Activated naive CD8-positive, alpha-beta T cell treated with anti-CD3 and anti-CD28 coated beads, Interleukin-2, amount 10 ng/mL, durations not matched to agents 7 days and 5 days (primary cell): Measurements from ENCODE around the gene PRR5L. TPM values are rescaled to one million over a fixed set of nuclear protein-coding genes. Genes with fewer than 3 reads are reported as not detected.

Experiments used
- ATAC-seq: fragments of 150-1000 bp; cut with Tn5 transposase; one replicate; pipeline ENCODE4 v1.10.0; 2021; ENCODE audit warnings: low read depth, moderate library complexity
- POLR2A ChIA-PET: fragments of 350-600 bp; sonication (Branson Sonifier 250); formaldehyde crosslinking; loops from one replicate; lab custom pipeline; 2021; ENCODE audit warnings: antibody characterized with exemption; lab: Charles Lee
- DNase-seq: peaks from one replicate; pipeline ENCODE4 v3.0.0; 2021
- H3K27ac Mint-ChIP-seq: one replicate; pipeline ENCODE4 v1.8.0; 2022; ENCODE audit warnings: mild to moderate bottlenecking, mixed read lengths
- H3K27me3 Mint-ChIP-seq: one replicate; pipeline ENCODE4 v1.8.0; 2022; ENCODE audit warnings: mild to moderate bottlenecking, moderate library complexity, mixed read lengths
- H3K36me3 Mint-ChIP-seq: one replicate; pipeline ENCODE4 v1.8.0; 2021; ENCODE audit warnings: mild to moderate bottlenecking, mixed read lengths
- H3K4me1 Mint-ChIP-seq: one replicate; pipeline ENCODE4 v1.8.0; 2021; ENCODE audit warnings: mixed read lengths
- H3K4me3 Mint-ChIP-seq: one replicate; pipeline ENCODE4 v1.8.0; 2022; ENCODE audit warnings: mild to moderate bottlenecking, moderate library complexity, mixed read lengths
- H3K9me3 Mint-ChIP-seq: one replicate; pipeline ENCODE4 v1.8.0; 2021; ENCODE audit warnings: mixed read lengths
- total RNA-seq, 2 experiments: library from RNA; stranded (reverse); gene quantifications; one replicate each; pipeline ENCODE4 v1.2.3, GENCODE V29; 2021

The PRR5L gene
- total RNA-seq, 2 experiments from 2014 or later, result 23.6 to 29.1 TPM

DNA sequence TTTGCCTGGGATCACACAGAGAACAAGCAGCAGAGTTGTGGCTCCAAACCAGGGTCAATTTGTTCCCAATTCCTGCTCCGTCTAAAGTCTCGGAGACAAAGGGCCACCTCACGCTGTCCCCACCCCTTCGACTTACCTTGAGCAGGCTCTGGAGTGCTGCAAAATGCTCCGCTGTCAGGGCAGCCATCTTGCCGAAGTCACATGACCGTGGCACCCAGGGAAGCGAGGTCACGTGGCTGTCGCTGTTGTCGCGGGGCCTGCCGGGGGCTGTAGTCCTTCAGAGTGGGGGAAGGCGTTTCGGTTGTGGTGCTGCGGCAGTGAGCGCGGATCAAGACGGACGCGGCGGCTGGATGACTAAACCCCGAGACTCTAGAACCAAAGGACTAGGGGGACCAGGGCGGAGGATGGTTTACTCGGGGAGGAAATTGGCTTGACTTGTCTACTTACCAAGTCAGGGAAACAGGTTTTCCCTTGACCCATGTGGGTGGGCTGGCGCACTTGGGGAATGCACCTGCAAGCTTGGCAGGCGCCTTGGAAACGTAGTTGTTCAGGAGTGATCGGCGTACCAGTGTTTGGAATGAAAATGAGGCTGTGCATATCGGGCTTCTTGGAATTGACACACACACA lies 6.7 kb upstream of the PRR5L start, which contains the start of gene COMMD9:
Gene COMMD9, minus strand, starts transcription at position 199 of the 627 bp plus-strand sequence. Its CDS starts 12 bp downstream, at position 187.
- Mint-ChIP-seq H3K9me3 (no peaks in the 10 kb centered on the region), H3K36me3 (no peaks in the 10 kb centered on the region), H3K4me1 (peaks cover 20% of the 10 kb centered on the region), H3K4me3 (peak within 1 kb of the TSS; percentile 89), H3K27me3 (peaks cover 13% of the 10 kb centered on the region), H3K27ac (peak within 1 kb of the TSS; percentile 88)
- peak; percentile 99 for ATAC-seq
- DNase-seq, result peak; percentile 89
- POLR2A ChIA-PET, result interaction anchor here (0.5 to 1.0 kb wide), 2 partner anchors 221 to 295 kb away, joined by 3 to 4 read pairs; partner anchors contain the start of gene TRAF6

GRCh38 chr11:36292311-36292722 lies 3.8 kb upstream of the PRR5L start:
- H3K36me3 Mint-ChIP-seq, result no peaks in the 10 kb centered on the region
- no peak overlapping the region for H3K27ac Mint-ChIP-seq
- H3K9me3 Mint-ChIP-seq, result no peaks in the 10 kb centered on the region
- DNase-seq (no peak), ATAC-seq (no peak)
- H3K27me3 Mint-ChIP-seq, result peaks cover 14% of the 10 kb centered on the region
- H3K4me1 Mint-ChIP-seq, result peaks cover 17% of the 10 kb centered on the region
- POLR2A ChIA-PET, result interaction anchor here (0.6 kb wide), 1 partner anchor 83 kb away, joined by 5 read pairs; no protein-coding TSS in a partner anchor
- H3K4me3 Mint-ChIP-seq, result no peak overlapping the region

DNA sequence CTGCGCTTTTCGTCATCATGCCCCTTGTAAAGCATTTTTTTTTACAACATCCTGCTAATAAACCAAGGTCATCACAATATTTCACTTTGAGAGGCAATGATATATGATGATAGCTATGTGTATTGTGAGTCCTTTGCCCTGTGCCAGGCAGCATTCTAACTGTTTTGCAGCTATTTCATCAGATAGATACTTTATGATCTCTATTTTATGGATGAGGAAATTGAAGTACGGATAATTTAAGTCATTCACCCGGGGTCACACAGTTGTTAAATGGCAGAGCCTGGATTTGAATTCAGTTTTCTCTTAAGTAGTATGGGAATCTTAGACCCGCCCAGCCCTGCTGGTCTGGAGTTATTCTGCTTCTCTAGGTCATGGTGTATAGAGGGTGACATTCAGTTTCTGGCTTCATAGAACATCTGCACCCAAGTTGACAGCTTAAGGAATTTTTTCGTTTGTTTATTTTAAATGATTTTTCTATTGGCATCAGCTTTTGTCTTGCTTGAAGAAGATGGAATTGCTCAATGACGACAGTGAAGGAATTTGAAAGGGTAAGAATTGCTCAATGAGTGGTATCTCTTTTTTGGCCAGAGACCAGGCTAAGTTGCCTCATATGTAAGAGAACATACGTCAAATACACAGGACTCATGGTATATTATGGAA lies 926 bp downstream of the PRR5L start:
- H3K27ac Mint-ChIP-seq, result no peak overlapping the region
- no peaks in the 10 kb centered on the region for H3K9me3 Mint-ChIP-seq
- POLR2A ChIA-PET, result no interaction called here
- H3K4me1 Mint-ChIP-seq, result no peaks in the 10 kb centered on the region
- H3K36me3 Mint-ChIP-seq, result no peaks in the 10 kb centered on the region
- no peak for DNase-seq
- ATAC-seq, result no peak
- H3K4me3 Mint-ChIP-seq, result no peak overlapping the region
- H3K27me3 Mint-ChIP-seq, result peaks cover 27% of the 10 kb centered on the region

GRCh38 chr11:36300650-36301049 lies 4.6 kb downstream of the PRR5L start:
- no peaks in the 10 kb centered on the region for H3K4me1 Mint-ChIP-seq
- H3K27ac Mint-ChIP-seq, result no peak overlapping the region
- H3K36me3 Mint-ChIP-seq, result no peaks in the 10 kb centered on the region
- POLR2A ChIA-PET, result no interaction called here
- H3K27me3 Mint-ChIP-seq, result peaks cover 24% of the 10 kb centered on the region
- ATAC-seq (no peak), DNase-seq (no peak)
- H3K4me3 Mint-ChIP-seq, result no peak overlapping the region
- no peaks in the 10 kb centered on the region for H3K9me3 Mint-ChIP-seq

DNA sequence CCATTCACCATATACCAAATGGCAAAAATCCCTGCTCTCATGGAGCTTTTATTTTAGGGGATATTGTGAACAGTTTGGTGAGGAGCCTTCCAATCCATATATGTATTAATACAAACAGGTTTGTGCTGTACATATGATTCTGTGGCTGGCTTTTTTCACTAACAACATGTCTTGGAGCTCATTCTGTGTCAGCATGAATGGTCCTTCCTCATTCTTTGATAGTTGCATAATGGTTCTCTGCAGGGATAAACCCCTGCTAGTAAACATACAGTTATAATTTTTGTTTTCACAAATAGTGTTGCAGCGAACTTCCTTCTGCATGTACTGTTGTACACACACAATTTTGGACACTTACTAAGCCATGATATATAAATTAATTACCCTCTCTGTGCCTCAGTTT lies 8.3 kb downstream of the PRR5L start:
- DNase-seq (no peak), ATAC-seq (no peak)
- Mint-ChIP-seq H3K9me3 (peaks cover 3% of the 10 kb centered on the region), H3K4me3 (no peak overlapping the region), H3K27me3 (peaks cover 14% of the 10 kb centered on the region), H3K4me1 (no peaks in the 10 kb centered on the region), H3K36me3 (no peaks in the 10 kb centered on the region), H3K27ac (no peak overlapping the region)
- POLR2A ChIA-PET, result no interaction called here

DNA sequence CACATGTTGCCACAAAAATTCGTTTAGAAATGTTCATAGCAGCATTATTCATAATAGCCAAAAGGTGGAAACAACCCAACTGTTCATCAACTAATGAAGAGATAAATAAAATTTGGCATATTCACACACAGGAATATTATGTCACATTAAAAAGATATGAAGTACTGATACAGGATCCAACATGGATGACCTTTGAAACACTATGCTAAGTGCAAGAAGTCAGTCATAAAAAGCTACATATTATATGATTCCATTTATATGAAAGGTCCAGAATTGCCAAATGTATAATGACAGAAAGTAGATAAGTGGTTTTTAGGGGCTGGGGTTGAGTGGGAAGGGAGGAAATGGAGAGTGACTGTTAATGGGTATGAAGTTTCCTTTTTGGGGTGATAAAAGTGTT lies 9.0 kb downstream of the PRR5L start:
- Mint-ChIP-seq H3K27ac (no peak overlapping the region), H3K27me3 (peaks cover 14% of the 10 kb centered on the region), H3K4me3 (no peak overlapping the region), H3K36me3 (no peaks in the 10 kb centered on the region), H3K4me1 (no peaks in the 10 kb centered on the region), H3K9me3 (peaks cover 3% of the 10 kb centered on the region)
- POLR2A ChIA-PET, result no interaction called here
- DNase-seq, result no peak
- ATAC-seq, result no peak

DNA sequence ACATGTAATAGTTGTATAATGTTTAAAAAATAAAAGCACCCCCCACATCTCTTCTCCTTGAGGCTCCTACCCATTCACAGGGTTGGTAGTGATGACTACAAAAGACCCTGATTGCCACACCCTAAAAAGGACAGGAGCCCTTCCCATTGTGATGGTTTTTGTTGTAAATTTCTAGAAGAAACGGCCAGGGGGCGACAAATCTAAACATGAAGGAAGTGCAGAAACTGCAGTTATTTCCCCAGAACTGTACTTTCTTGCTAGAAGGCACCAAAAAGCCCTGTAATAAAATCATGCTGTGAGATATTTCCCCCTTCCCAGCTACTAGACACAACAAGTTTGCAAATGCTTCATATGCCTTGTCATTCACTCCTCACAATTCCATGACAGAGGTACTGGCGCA lies 10.8 kb downstream of the PRR5L start:
- H3K36me3 Mint-ChIP-seq, result no peaks in the 10 kb centered on the region
- H3K9me3 Mint-ChIP-seq, result peaks cover 3% of the 10 kb centered on the region
- no peak for ATAC-seq
- peaks cover 18% of the 10 kb centered on the region for H3K27me3 Mint-ChIP-seq
- H3K27ac Mint-ChIP-seq, result no peak overlapping the region
- POLR2A ChIA-PET, result no interaction called here
- no peak overlapping the region for H3K4me3 Mint-ChIP-seq
- H3K4me1 Mint-ChIP-seq, result no peaks in the 10 kb centered on the region
- DNase-seq, result no peak

DNA sequence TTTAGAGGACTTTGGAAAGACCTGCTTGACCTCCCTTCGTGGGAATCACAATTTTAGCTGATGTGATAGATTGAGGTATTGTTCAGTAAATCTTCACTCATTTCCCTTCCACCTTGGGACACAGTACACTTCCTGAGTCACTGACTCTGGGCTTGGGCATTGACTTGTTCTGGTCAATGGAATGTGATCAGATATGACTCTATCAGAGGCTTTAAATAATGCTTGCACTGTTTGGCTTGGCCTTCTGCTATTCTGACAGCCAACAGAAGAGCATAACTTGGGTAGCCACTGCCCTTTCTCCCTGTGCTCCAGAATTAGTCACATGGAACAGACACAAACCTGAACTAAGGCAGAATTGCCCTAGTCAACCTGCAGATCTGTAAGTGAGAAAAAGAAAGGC lies 12.5 kb downstream of the PRR5L start:
- Mint-ChIP-seq H3K36me3 (no peaks in the 10 kb centered on the region), H3K27me3 (peaks cover 28% of the 10 kb centered on the region), H3K4me3 (no peak overlapping the region), H3K4me1 (no peaks in the 10 kb centered on the region), H3K27ac (no peak overlapping the region), H3K9me3 (peaks cover 3% of the 10 kb centered on the region)
- DNase-seq (no peak), ATAC-seq (no peak)
- POLR2A ChIA-PET, result no interaction called here

DNA sequence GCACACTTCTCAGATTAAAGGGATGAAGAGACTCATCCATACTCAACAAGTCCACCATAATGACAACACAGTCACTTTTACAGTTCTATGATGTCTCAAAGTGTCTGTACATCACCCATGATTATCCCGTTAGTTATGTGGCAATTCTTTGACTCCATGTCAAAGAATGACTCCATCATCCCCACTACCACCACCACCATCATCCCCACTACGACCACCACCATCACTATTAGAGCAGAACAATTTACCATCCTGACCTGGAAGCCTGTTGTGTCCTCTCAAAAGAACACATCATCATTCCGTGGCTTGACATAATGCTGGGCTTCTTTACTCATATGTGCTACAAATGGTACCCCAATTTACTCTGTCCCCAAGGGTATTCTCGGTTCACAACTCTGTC lies 13.7 kb downstream of the PRR5L start:
- ATAC-seq, result no peak
- no peak overlapping the region for H3K27ac Mint-ChIP-seq
- POLR2A ChIA-PET, result no interaction called here
- H3K9me3 Mint-ChIP-seq, result peaks cover 3% of the 10 kb centered on the region
- no peaks in the 10 kb centered on the region for H3K4me1 Mint-ChIP-seq
- DNase-seq, result no peak
- no peaks in the 10 kb centered on the region for H3K36me3 Mint-ChIP-seq
- peaks cover 27% of the 10 kb centered on the region for H3K27me3 Mint-ChIP-seq
- H3K4me3 Mint-ChIP-seq, result no peak overlapping the region

GRCh38 chr11:36311926-36312595 lies 16.0 kb downstream of the PRR5L start:
- Mint-ChIP-seq H3K4me1 (no peaks in the 10 kb centered on the region), H3K4me3 (no peak overlapping the region), H3K27me3 (peaks cover 41% of the 10 kb centered on the region), H3K9me3 (no peaks in the 10 kb centered on the region), H3K36me3 (no peaks in the 10 kb centered on the region), H3K27ac (no peak overlapping the region)
- POLR2A ChIA-PET, result no interaction called here
- DNase-seq, result no peak
- no peak for ATAC-seq

DNA sequence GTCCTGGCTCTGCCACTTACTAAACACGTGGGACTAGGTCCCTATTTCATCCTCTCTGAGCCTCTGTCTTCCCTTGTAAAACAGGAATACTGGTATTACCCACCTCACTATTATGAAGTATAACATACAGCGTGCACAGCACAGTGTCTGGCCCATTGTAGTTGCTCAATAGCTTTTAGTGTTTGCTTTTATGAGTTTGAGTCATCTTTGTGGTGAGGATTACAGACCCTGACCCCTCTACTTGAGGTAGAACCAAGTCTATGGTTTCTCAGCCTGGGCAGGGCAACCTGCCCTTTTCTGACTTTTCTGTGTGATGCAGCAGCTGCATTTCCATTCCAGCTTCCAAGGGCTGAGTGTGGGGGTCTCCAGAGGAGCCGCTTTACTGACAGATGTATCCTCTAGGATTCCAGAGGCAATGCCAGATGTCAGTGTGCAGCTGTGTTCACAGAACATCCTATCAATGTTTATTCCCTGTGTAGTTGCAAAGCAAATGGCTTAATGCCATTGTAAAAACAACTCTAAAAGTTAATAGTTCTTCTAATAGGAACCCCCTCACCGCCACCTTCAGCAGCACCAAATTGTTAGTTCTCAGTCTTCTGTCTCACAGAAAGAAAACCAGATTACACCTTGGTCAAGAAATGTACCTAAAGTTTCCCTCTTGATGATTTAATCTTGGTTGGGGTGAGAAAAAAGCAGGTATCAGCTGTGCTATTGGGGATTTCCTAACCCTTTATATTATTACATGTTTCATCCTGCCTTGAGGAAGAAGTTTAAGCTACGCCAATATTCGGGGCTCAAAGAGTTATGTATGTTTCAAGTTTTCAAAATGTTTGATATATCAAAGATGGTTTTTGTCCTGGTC lies 16.8 kb downstream of the PRR5L start:
- Mint-ChIP-seq H3K36me3 (no peaks in the 10 kb centered on the region), H3K4me1 (no peaks in the 10 kb centered on the region), H3K27me3 (peaks cover 43% of the 10 kb centered on the region), H3K27ac (no peak overlapping the region), H3K9me3 (no peaks in the 10 kb centered on the region), H3K4me3 (no peak overlapping the region)
- ATAC-seq (no peak), DNase-seq (no peak)
- POLR2A ChIA-PET, result no interaction called here

GRCh38 chr11:36313750-36314433 lies 17.8 kb downstream of the PRR5L start:
- Mint-ChIP-seq H3K27ac (no peak overlapping the region), H3K36me3 (no peaks in the 10 kb centered on the region), H3K4me3 (no peak overlapping the region), H3K9me3 (no peaks in the 10 kb centered on the region), H3K4me1 (no peaks in the 10 kb centered on the region), H3K27me3 (peaks cover 42% of the 10 kb centered on the region)
- POLR2A ChIA-PET, result no interaction called here
- no peak for DNase-seq
- no peak for ATAC-seq

DNA sequence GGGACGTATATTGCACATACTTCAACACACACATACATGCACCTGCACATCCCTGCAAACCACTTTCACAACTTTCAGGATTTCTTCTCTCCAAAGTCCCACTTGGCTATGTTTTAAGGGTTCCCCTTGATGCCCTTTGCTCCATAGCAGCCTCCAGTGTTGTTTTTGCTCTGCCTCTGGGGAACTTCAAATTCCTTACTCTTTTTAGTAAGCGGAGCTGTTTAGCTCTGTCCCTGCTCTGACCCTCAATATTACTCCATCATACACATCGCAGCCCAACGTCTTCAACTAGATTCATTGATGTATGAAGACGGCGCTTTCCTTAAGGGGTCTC lies 18.3 kb downstream of the PRR5L start:
- POLR2A ChIA-PET, result no interaction called here
- Mint-ChIP-seq H3K4me3 (no peak overlapping the region), H3K27me3 (peaks cover 42% of the 10 kb centered on the region), H3K27ac (no peak overlapping the region), H3K4me1 (no peaks in the 10 kb centered on the region), H3K36me3 (no peaks in the 10 kb centered on the region), H3K9me3 (no peaks in the 10 kb centered on the region)
- ATAC-seq (no peak), DNase-seq (no peak)
